ENCODE data around the gene HPSE2.

DNA sequence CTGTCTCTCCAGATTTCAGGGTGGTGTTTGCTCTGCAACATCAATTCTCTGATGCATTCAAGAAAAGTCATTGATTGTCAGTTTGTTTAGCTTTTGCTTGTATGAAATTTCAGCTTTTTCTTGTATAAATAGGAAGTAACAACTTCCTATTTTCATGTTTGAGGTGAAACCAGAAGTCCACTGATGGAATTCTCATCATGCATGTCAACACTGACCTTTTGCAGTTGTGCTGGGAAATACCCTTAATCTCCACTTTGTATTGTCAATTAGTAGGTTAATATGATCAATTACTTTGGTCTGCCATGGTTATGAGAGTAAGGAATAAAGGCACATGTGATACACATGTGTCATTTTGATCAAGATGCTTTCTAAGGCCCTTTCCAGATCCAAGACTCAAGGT, 580.2 kb downstream of the HPSE2 start:
- TF ChIP-seq, protein P1, sequence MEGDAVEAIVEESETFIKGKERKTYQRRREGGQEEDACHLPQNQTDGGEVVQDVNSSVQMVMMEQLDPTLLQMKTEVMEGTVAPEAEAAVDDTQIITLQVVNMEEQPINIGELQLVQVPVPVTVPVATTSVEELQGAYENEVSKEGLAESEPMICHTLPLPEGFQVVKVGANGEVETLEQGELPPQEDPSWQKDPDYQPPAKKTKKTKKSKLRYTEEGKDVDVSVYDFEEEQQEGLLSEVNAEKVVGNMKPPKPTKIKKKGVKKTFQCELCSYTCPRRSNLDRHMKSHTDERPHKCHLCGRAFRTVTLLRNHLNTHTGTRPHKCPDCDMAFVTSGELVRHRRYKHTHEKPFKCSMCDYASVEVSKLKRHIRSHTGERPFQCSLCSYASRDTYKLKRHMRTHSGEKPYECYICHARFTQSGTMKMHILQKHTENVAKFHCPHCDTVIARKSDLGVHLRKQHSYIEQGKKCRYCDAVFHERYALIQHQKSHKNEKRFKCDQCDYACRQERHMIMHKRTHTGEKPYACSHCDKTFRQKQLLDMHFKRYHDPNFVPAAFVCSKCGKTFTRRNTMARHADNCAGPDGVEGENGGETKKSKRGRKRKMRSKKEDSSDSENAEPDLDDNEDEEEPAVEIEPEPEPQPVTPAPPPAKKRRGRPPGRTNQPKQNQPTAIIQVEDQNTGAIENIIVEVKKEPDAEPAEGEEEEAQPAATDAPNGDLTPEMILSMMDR (IDR thresholded peaks at IDR 0.05) = no peak
- TF ChIP-seq POLR2A (IDR thresholded peaks at IDR 0.05) = no peak
